Small intestine (tissue), 7 donors: ENCODE results near the gene ACBD4. TPM values are rescaled to one million over a fixed set of nuclear protein-coding genes. Genes with fewer than 3 reads are reported as not detected.

Experiments used
- DNase-seq, 2 donors: peaks; one replicate each; pipeline versions ENCODE4 v3.0.0 to v3.0.0-alpha.2; 2013
- FAIRE-seq: peaks from 2 replicates; lab custom pipeline; 2012; peaks lifted over from hg19 to GRCh38; lab: Jason Lieb, UNC
- H3K27ac ChIP-seq, 3 donors: one replicate each; pipeline ENCODE4 v1.5.1; 2013; ENCODE audit warnings: low read length in 2 of 3, mild to moderate bottlenecking in 2 of 3, control low read depth in 1 of 3, inconsistent platforms in 1 of 3, low read depth in 1 of 3, moderate library complexity in 1 of 3
- H3K27me3 ChIP-seq, 3 donors: one replicate each; pipeline ENCODE4 v1.6.1; 2013; ENCODE audit warnings: low read length in 3 of 3, inconsistent platforms in 1 of 3; ENCODE audit not compliant: control insufficient read depth in 3 of 3, insufficient read depth in 3 of 3
- H3K36me3 ChIP-seq, 3 donors: one replicate each; pipeline ENCODE4 v1.6.1; 2013; ENCODE audit warnings: low read length in 3 of 3, inconsistent platforms in 1 of 3, low read depth in 1 of 3, mild to moderate bottlenecking in 1 of 3, moderate library complexity in 1 of 3; ENCODE audit not compliant: control insufficient read depth in 3 of 3, insufficient read depth in 2 of 3
- H3K4me1 ChIP-seq, 3 donors: one replicate each; pipeline ENCODE4 v1.6.1; 2013; ENCODE audit warnings: low read length in 2 of 3, inconsistent platforms in 1 of 3, low read depth in 1 of 3, mild to moderate bottlenecking in 1 of 3, moderate library complexity in 1 of 3; ENCODE audit not compliant: control insufficient read depth in 3 of 3, insufficient read depth in 2 of 3
- H3K4me3 ChIP-seq, 3 donors: one replicate each; pipeline ENCODE4 v1.5.1; 2013; ENCODE audit warnings: low read length in 3 of 3, control low read depth in 1 of 3, inconsistent platforms in 1 of 3, low read depth in 1 of 3, mild to moderate bottlenecking in 1 of 3, moderate library complexity in 1 of 3
- H3K9me3 ChIP-seq, 2 donors: one replicate each; pipeline ENCODE4 v1.6.1; 2013; ENCODE audit warnings: low read depth in 1 of 2, low read length in 1 of 2; ENCODE audit not compliant: control insufficient read depth in 2 of 2, insufficient read depth in 1 of 2
- WGBS, 3 donors: extraction: QIAGEN DNeasy Blood & Tissue Kit; methylation state at CpG; one replicate each; pipeline ENCODE4 v1.1.7; 2013; 5-methylcytosine and 5-hydroxymethylcytosine counted together
- polyA plus RNA-seq, 4 donors: library from polyadenylated mRNA; stranded (reverse) in 3 of 4; unstranded in 1 of 4; fragments of 200-250 nt in 3 of 4; fragments of 120-200 nt in 1 of 4; gene quantifications; one replicate each; pipeline versions ENCODE4 v1.2.1 to v1.2.3, GENCODE V29; 2013
- donor health status: healthy with polysubstance abuse.
- donor health status: control.
- donor health status: control.
- donor health status: Bipolar disorder and iron deficiency.
- donor health status: healthy.

The ACBD4 gene
- polyA plus RNA-seq, 4 donors = 18.1 to 184 (median 93.2) TPM

- no peak for FAIRE-seq
- Histone ChIP-seq H3K9me3 (no peaks in the 10 kb centered on the region), H3K27me3 (no peaks in the 10 kb centered on the region), H3K36me3 (no peaks in the 10 kb centered on the region), H3K4me1 (peaks cover 0 to 32% (median 3%) of the 10 kb centered on the region in 3 donors), H3K4me3 (no peak overlapping the region), H3K27ac (peak overlapping the region in 1 of 3 donors; percentile 74)
- WGBS, 3 donors = 55 to 69% (median 62%) methylated on average over 11 of the region's 11 CpGs
- peak; percentile 53 to 61 for DNase-seq
Observed at GRCh38 chr17:45190503-45191255, 55.2 kb downstream of the ACBD4 start.

Other genes starting within 250 kb of the ACBD4 start
- gene EFTUD2, start 236.2 kb upstream of the ACBD4 start, polyA plus RNA-seq = 10 to 100 TPM; 19.9 to 71.2 (median 33.8) TPM
- 1 to 10 TPM in 1 of 4 donors, under 1 TPM in 2, not detected in 1; 0.32 to 1.3 (median 0.45) TPM for gene GFAP, start 220.2 kb upstream of the ACBD4 start, polyA plus RNA-seq
- 1 to 10 TPM in 2 of 4 donors, under 1 TPM in 2; 0.27 to 9.5 (median 3.8) TPM for gene KIF18B, start 187.9 kb upstream of the ACBD4 start, polyA plus RNA-seq
- 1 to 10 TPM in 3 of 4 donors, not detected in 1; 1.3 to 5.4 (median 2.6) TPM for gene C1QL1, start 167.4 kb upstream of the ACBD4 start, polyA plus RNA-seq
- gene DCAKD, start 84.1 kb upstream of the ACBD4 start, polyA plus RNA-seq = 10 to 100 TPM in 2 of 4 donors, 1 to 10 TPM in 2; 4.2 to 22.5 (median 11.4) TPM
- 100 to 1,000 TPM in 1 of 4 donors, 10 to 100 TPM in 3; 38.9 to 131 (median 72.0) TPM for gene NMT1, start 74.4 kb upstream of the ACBD4 start, polyA plus RNA-seq
- gene PLCD3, start 3.2 kb upstream of the ACBD4 start, polyA plus RNA-seq = 10 to 100 TPM in 3 of 4 donors, 1 to 10 TPM in 1; 7.8 to 23.1 (median 11.2) TPM
- gene HEXIM1, start 12.8 kb downstream of the ACBD4 start, polyA plus RNA-seq = 10 to 100 TPM; 17.5 to 51.7 (median 42.4) TPM
- gene HEXIM2, start 26.2 kb downstream of the ACBD4 start, polyA plus RNA-seq = 10 to 100 TPM; 11.2 to 13.3 (median 12.1) TPM
- gene FMNL1, start 86.2 kb downstream of the ACBD4 start, polyA plus RNA-seq = 10 to 100 TPM in 1 of 4 donors, 1 to 10 TPM in 3; 3.1 to 15.4 (median 6.9) TPM
- gene SPATA32, start 126.4 kb downstream of the ACBD4 start, polyA plus RNA-seq = under 1 TPM in 2 of 4 donors, not detected in 2; 0.04 to 0.32 TPM
- 10 to 100 TPM in 3 of 4 donors, 1 to 10 TPM in 1; 6.4 to 19.2 (median 11.1) TPM for gene MAP3K14, start 181.3 kb downstream of the ACBD4 start, polyA plus RNA-seq